Measurements from ENCODE around the gene VWCE. TPM values are rescaled to one million over a fixed set of nuclear protein-coding genes. Genes with fewer than 3 reads are reported as not detected.

The VWCE gene
- total RNA-seq, 6 donors from 2014 or later: 0.40 to 10.5 (median 0.79) TPM

Other genes starting within 250 kb of the VWCE start
- 1 to 10 TPM; 1.2 to 3.1 (median 2.1) TPM for gene CD5, start 192.8 kb downstream of the VWCE start, total RNA-seq
- gene VPS37C, start 133.9 kb downstream of the VWCE start, total RNA-seq: 10 to 100 TPM; 14.7 to 42.0 (median 24.3) TPM
- gene PGA3, start 91.8 kb downstream of the VWCE start, total RNA-seq: under 1 TPM in 2 of 6 donors, not detected in 4; 0.14 to 0.67 TPM
- gene PGA4, start 73.0 kb downstream of the VWCE start, total RNA-seq: under 1 TPM in 2 of 6 donors, not detected in 4; 0.14 to 0.44 TPM
- 1 to 10 TPM in 1 of 6 donors, under 1 TPM in 1, not detected in 4; 0.30 to 1.2 TPM for gene PGA5, start 54.1 kb downstream of the VWCE start, total RNA-seq
- gene DDB1, start 37.8 kb upstream of the VWCE start, total RNA-seq: 100 to 1,000 TPM in 5 of 6 donors, 10 to 100 TPM in 1; 98.4 to 152 (median 139) TPM
- gene TKFC, start 37.9 kb upstream of the VWCE start, total RNA-seq: 10 to 100 TPM; 26.4 to 75.4 (median 36.1) TPM
- 100 to 1,000 TPM in 1 of 6 donors, 10 to 100 TPM in 5; 30.3 to 113 (median 50.4) TPM for gene CYB561A3, start 66.6 kb upstream of the VWCE start, total RNA-seq
- gene TMEM138, start 67.1 kb upstream of the VWCE start, total RNA-seq: 10 to 100 TPM; 23.5 to 95.3 (median 34.5) TPM
- gene TMEM216, start 97.3 kb upstream of the VWCE start, total RNA-seq: 10 to 100 TPM in 3 of 6 donors, 1 to 10 TPM in 2, under 1 TPM in 1; 0.78 to 16.1 (median 10.1) TPM
- gene CPSF7, start 134.7 kb upstream of the VWCE start, total RNA-seq: 10 to 100 TPM; 34.5 to 81.7 (median 57.1) TPM
- gene SDHAF2, start 134.8 kb upstream of the VWCE start, total RNA-seq: 10 to 100 TPM; 20.9 to 63.9 (median 34.6) TPM
- 10 to 100 TPM in 2 of 6 donors, 1 to 10 TPM in 3, under 1 TPM in 1; 0.31 to 24.2 (median 8.5) TPM for gene LRRC10B, start 213.4 kb upstream of the VWCE start, total RNA-seq

Data from upper lobe of left lung (tissue), 6 donors.